Activated CD4-positive, CD25-positive, alpha-beta regulatory T cell (primary cell): ENCODE measurements around the gene TPCN2.
A peak's percentile ranks its signal among the peaks of the same experiment; 100 is the strongest.

Source experiments
- DNase-seq, 4 experiments: peaks; one replicate each; lab custom pipeline; 2025; lab: John Stamatoyannopoulos, UW

Gene TPCN2

DNA sequence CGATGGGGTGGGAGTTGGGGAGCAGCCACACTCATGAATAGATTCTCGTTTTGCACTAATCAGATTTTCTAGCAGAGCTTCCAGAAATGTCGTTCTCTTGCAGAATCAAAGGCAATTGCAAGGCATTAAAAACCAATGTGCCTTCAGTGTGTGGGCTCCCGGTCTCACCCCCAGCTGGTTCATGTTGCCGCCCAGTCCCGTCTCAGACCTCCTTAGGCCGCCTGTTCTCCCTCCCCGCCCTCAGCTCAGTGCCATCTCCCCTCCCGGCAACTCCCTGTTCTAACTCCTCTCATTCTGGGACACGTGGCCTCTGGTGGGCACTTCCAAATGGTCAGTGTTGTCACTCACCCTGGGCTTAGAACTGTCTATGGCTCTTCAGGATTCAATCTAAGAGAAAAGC lies 64.5 kb downstream of the TPCN2 start:
- DNase-seq = no peak

GRCh38 chr11:69113646-69114340 lies 65.1 kb downstream of the TPCN2 start:
- DNase-seq = no peak

GRCh38 chr11:69114362-69114761 lies 65.6 kb downstream of the TPCN2 start:
- no peak for DNase-seq

- no peak for DNase-seq
These were observed 66.2 kb downstream of the TPCN2 start for GRCh38 chr11:69114811-69115523.

DNA sequence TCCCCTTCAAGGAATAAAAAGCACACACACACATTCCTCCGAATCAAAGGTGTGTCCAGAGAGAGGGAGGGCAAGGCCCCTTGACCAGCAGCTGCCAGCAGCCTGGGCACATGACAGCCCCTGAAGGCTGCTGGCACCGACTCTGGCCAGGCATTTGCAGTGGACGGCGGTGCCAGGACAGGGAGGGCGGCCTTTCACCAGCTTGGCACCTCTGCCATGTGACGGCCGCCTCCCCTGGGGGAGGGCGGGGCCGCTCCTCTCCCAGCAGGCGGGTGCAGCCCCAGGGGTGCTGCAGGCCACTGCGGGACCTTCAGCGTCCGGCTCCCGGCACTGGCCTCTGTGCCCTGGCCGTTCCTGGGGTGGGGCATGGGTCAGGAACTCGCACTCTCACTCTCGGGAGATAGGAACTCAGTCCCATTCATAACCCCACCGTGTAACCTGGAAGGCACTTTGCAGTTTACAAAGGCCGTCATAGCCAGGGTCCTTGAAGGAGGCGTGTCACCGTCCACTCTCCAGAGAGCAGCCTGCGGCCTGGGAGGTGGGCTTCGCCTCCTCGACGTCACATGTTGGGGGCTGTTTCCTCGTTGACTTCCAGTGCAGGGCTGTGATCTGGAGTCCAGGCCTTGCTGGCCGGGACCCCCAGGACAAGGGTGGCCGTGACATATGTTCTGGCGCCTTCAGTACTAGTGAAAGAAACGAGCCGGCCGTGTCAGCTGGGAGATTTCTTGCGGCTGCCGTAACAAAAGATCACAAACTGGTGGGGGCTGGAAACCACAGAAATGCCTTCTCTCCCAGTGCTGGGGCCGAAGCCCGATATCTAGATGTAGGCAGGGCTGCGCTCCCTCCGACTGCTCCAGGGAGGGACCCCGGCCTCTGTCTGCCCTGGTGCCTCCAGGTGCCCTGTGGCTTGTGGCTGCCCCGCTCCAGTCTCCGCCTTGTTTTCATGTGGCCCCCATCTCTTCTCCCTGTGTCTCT lies 67.1 kb downstream of the TPCN2 start:
- DNase-seq = no peak

DNA sequence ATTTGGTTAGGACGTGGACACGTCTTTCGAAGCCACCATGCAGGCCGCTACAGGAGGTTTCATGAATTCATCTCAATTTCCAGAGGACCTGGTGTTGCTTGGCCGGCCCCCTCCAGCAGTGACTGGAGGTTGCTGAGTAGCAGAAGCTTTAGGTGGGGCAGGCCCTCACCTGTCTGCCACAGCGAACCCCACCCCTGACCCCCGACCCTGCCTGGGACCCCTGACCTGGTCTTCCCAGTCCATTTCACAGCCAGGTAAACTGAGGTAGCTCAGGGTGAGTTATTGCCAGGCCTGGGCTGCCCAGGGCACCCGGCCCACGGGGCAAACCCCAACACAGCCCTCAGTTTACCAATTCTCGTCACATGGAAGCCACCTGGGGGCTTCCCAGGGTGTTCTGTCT lies 67.9 kb downstream of the TPCN2 start:
- DNase-seq = no peak

DNA sequence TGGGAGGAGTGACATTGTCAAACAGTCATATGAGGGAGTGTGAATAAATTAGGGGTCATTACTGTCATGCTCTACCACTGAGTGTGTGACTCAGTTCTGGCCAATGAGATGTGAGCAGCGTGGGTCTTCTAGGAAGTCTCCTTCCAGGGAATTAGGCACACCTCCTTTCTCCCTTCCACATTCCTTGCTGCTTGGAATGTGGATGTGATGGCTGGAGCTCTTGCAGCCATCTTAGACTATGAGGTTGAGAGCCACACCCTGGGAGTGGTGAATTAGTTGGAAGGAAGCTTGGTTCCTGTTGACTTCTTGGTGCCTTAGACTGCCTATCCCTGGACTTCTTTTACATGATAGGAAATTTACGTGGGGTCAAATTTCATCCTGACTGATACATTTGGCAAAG lies 70.5 kb downstream of the TPCN2 start:
- no peak for DNase-seq

- no peak for DNase-seq
These were observed 71.6 kb downstream of the TPCN2 start for GRCh38 chr11:69120096-69120875.

GRCh38 chr11:69121021-69121420 lies 72.3 kb downstream of the TPCN2 start:
- no peak for DNase-seq

DNA sequence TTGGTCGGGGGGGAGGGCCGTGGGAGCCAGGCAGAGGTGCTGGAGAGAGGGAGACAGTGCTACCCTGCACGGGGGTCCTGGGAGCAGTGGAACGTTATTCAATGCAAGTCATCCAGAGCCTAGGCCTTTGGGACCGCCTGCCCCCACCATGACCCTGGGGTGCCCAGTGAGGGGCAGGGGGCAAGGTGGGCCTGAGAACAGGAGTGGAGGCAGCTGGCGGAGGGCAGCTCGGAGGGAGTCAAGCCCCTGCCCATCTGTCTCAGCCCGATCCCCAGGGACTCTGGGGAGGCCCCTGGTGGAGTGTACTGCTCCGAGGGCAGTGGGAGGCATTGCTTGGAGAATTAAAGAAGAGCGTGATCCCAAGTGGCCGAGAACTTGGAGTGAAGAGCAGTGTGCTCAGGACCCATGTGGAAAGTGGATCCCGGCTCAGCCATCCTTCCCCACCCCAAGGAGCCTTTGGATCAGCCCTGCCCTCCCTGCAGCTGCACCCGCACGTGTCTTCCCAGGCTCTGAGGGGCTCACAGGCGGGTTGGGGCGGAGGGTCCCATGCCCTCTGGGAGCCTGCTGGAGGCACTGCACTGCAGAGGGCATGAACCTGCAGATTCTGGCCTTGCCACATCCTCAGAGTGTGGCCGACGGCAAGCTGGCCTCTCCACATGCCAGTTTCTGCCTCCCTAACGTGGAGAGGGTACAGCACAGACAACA lies 73.0 kb downstream of the TPCN2 start:
- no peak for DNase-seq

- no peak for DNase-seq
These were observed 73.5 kb downstream of the TPCN2 start for GRCh38 chr11:69122326-69122629.

GRCh38 chr11:69122630-69123431 lies 74.1 kb downstream of the TPCN2 start:
- DNase-seq = peak in 2 of 4 experiments; percentile 18 to 23

- no peak for DNase-seq
These were observed 75.1 kb downstream of the TPCN2 start for GRCh38 chr11:69123593-69124545.

- no peak for DNase-seq
These were observed 77.1 kb downstream of the TPCN2 start for GRCh38 chr11:69125861-69126260.

DNA sequence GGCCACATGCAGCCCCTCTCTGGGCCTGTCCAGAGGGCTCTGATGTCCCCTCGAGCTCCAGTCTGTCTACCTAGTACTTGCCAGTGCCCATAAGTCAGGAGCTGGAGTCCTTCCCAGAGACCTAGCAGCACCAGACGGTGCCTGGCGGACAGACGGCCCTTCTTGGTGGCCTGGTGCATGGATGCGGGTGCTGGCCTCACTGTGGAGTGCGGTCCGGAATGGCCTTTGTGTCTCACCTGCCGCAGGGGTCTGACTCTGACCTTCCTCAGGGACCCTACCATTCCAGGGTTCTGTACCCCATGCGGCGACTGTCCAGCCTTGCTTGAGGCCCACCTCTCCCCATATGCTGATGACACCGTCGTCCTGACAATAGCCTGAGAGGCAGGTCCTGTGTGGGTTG lies 77.6 kb downstream of the TPCN2 start:
- no peak for DNase-seq

GRCh38 chr11:69127081-69127850 lies 78.5 kb downstream of the TPCN2 start:
- no peak for DNase-seq

DNA sequence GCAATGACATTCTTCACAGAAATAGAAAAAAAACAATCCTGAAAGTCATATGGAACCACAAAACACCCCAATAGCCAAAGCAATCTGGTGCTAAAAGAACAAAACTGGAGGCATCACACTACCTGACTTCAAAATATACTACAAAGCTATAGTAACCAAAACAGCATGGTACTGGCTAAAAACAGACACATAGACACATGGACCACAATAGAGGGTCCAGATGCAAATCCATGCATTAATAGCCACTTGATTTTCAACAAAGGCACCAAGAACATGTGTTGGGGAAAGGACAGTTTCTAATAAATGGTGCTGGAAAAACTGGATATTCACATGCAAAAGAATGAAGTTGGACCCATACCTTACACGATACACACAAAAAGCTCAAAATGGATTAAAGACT lies 79.2 kb downstream of the TPCN2 start:
- DNase-seq = no peak

- no peak for DNase-seq
These were observed 80.3 kb downstream of the TPCN2 start for GRCh38 chr11:69129053-69129452.

DNA sequence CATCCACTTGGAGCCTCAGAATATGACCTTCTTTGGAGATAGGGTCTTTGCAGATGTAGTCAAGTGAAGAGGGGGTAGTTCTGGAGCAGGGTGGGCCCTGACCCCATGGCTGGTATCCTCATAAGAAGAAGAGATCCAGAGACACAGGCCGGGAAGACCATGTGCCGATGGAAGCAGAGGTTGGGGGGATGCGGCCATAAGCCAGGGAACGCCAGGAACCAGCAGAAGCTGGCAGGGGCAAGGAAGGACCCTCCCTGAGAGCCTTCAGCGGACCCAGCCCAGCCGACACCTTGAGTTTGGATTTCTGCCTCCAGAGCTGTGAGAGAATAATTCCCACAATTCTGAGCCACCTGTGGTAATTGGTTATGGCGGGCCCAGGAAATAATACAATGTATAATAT lies 80.9 kb downstream of the TPCN2 start:
- DNase-seq = no peak
